8988T (cell line): ENCODE measurements around the gene CCL28.
"Not testable (repeated sequence)": the region's sequence is repeated elsewhere in the genome, so short reads cannot be mapped to it uniquely, and the experiment has no call there.

Source experiments
- DNase-seq: peaks from one replicate; pipeline ENCODE4 v3.0.0; 2011

The CCL28 gene

DNA sequence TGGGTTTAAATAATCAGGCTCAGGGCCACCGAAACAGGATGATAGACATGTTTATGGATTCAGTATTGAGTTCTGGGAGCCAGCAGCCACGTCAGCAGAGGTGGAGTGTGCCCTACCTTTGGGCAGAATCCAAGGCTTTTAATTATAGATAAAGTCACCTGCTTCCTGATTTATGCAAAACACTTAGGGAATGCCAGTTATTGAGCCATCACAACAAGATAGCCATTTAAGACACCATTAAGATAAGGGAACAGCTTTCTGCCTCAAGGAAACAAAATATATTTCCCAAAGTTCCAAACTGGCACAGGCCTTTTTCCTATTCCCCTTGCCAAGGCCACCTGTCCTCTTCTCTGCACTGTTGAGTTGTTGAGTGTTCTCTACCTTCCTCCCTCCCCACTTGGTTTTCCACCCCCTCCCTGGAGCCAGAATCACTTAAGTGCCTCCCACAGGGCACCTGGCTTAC is 2.4 kb downstream of the CCL28 start:
- DNase-seq: no peak

GRCh38 chr5:43402524-43403066 is 9.6 kb downstream of the CCL28 start:
- not testable (repeated sequence) for DNase-seq

GRCh38 chr5:43401827-43402226 is 10.4 kb downstream of the CCL28 start:
- peak; percentile 61 for DNase-seq

DNA sequence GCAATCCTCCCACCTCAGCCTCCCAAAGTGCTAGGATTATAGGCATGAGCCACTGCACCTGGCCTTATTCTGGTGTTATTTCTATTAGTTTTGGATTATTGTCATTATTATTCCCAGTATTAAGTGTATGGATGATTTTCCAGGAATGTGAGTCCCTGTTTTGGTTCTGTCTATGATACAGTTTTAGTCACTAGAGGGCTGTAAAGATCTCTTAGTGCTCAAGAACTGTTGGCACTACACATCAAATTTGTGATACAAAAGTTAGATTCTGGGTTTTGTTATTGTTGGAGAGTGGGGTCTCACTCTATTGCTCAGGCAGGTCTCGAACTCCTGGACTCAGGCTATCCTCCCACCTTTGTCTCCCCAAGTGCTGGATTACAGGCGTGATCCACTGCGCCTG is 12.1 kb downstream of the CCL28 start:
- DNase-seq: no peak

GRCh38 chr5:43396762-43397304 is 15.4 kb downstream of the CCL28 start:
- peak; percentile 61 for DNase-seq

DNA sequence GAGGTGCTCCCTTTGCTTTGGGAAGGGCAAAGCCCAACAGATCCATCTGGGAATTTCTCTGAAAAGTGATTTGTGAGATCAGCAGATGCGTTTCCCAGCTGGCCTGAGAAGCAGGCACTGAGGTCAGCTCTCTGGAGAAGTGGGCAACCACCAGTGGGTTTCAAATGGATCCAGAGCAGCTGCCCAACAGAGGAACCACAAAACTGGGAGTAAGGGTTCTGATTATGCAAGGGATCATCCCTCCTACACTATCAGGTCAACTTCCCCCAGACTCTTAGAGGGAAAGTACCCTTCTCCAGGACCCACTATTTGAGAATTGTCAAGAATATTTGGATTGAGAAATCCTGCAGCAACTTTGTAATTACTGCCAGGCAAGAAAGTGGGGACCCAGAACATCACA is 21.7 kb downstream of the CCL28 start:
- no peak for DNase-seq

GRCh38 chr5:43389679-43390329 is 22.4 kb downstream of the CCL28 start:
- DNase-seq: peak; percentile 68

- DNase-seq: no peak
Measured at GRCh38 chr5:43386960-43387362, 25.2 kb downstream of the CCL28 start.

DNA sequence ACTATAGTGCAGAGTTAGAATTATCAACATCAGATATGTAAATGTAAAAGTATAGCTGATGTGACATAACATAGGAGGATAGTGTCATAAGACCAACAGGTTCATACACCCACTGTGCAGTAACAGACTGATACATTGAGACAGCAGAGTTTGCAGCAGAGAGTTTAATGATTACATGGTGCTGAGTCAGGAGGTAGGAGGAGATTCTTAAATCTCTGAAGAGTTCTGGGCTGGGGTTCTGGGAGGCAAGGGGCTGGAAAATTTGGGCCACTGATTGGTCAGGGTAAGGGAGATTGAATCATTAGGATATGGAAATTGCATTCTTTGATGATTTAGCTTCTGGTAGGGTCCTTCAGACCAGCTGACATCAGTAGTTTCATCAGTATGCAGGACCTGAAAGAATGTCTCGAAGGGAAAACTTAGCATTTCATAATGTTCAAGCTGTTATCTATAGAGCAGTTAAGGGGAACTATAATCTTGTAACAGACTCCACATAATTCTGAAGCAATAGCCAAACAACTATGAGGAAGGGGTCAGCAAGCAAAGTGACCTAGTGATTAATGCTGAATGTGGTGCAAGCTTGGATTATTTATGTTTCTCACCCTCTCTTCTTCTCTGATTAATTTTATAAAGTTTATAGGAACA is 35.6 kb downstream of the CCL28 start:
- DNase-seq: no peak

- no peak for DNase-seq
Measured at GRCh38 chr5:43371821-43372220, 40.4 kb downstream of the CCL28 start.

- DNase-seq: no peak
Measured at GRCh38 chr5:43370352-43370751, 41.8 kb downstream of the CCL28 start.

DNA sequence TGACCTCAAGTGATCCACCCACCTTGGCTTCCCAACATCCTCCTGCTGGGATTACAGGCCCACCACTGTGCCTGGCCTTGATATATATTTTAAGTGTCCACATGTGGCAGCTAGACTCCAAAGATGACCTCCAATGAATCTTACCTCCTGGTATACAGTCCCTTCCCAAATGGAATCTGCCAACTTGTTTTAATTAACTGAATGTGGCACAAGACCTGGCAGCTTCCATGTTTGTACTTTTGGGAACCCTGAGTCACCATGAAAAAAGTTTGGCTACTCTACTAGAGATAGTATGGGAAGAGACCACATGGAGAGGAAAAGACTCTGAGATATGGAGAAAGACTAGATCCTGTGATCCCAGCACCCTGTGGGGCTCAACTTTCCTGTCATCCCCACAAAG is 42.5 kb downstream of the CCL28 start:
- no peak for DNase-seq

GRCh38 chr5:43367909-43368669 is 44.1 kb downstream of the CCL28 start:
- DNase-seq: no peak

- DNase-seq: no peak
Measured at GRCh38 chr5:43367453-43367852, 44.7 kb downstream of the CCL28 start.

DNA sequence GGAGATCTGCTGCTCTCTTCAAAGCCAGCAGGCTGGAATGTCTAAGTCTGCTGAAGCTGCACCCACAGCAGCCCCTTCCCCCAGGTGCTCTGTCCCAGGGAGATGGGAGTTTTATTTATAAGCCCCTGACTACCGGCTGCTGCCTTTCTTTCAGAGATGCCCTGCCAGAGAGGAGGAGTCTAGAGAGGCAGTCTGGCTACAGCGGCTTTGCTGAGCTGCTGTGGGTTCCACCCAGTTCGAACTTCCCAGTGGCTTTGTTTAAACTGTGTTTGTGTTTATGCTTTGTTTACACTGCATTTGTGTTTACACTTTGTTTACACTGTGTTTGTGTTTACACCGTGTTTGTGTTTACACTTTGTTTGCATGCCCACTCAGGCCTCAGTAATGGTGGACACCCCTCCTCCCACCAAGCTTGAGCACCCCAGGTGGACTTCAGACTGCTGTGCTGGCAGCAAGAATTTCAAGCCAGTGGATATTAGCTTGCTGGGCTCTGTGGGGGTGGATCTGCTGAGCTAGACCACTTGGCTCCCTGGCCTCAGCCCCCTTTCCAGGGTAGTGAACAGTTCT is 45.4 kb downstream of the CCL28 start:
- not testable (repeated sequence) for DNase-seq

GRCh38 chr5:43365155-43365554 is 47.0 kb downstream of the CCL28 start:
- DNase-seq: not testable (repeated sequence)

- no peak for DNase-seq
Measured at GRCh38 chr5:43363445-43364152, 48.6 kb downstream of the CCL28 start.

DNA sequence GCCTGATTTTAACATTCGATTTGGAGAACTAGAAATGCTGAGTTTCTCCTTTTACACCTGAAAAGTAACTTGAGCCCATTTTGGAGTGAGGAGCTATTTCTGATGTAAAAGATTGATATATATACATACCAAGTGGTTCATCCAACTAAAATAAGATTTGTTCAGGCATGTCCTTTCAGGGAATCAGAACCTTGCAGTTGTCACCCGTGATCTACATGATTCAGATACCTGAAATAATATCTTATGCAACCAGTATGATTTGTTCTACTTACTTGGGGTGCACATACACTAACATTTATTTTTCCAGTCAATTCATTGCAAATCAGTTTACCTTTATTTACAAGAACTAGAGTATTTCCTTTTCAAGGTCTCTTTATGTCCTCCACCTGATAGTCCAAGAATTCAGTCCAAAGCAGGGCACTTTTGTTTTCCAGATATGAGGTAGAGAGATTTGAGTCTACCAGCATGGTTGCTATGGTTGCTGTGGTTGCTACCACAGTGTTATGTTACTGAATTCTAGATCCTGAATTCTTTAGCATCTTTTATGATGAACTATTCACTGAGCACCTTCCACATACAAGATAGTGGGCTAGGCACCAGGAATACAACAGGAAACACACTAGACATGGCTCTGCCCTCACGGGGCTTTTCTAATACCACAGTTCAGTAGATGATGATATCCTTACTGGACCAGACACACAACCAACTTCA is 49.3 kb downstream of the CCL28 start:
- no peak for DNase-seq

DNA sequence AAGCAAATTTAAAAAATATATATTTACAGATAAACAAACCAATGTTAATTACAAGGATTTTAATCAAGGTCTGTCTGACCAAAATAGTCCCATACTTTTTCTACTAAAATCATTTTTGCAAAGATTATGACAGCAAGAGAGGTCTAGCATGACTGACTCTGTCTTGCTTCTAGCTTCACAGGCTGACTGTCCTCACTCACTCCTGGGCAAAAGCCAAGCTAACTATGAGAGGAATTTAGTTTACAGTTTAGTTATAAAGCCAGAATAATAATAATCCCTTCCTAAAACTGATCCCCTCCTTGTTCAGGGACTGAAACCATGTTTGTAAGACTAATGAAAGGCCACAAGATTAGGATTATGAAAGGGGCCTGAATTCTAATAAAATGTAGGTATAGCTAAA is 53.5 kb downstream of the CCL28 start:
- no peak for DNase-seq

- DNase-seq: no peak
Measured at GRCh38 chr5:43358301-43358700, 53.9 kb downstream of the CCL28 start.

DNA sequence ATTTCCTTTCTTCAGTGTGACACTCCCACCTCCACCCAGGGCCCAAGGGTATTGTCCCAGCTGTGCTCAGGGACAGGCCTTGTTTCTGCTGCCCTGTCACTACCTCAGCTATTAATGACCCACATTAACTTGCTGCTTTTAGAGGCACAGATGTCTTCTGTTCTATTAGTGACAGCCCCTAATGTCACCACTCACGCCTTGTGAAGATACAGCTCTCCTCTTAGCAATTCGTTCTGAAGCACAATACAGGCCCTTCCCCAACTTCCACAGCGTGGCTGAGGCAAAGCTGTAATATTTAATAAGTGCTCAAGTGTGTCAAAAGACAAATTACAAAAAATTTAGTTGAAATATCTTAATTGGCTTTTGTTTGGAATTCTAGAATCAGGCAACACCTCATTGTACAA is 54.3 kb downstream of the CCL28 start:
- no peak for DNase-seq

- no peak for DNase-seq
Measured at GRCh38 chr5:43357067-43357466, 55.1 kb downstream of the CCL28 start.
